SU-DHL-6 (cell line): Measurements from ENCODE around the gene PPP1R3D.
A peak's percentile ranks its signal among the peaks of the same experiment; 100 is the strongest.

Experiments used
- H2AFZ ChIP-seq: fragments of 200-600 bp; sonication (generic); 2 replicates; pipeline ENCODE4 v1.6.1; 2014; ENCODE audit warnings: low read depth, mild to moderate bottlenecking, moderate library complexity, mixed read lengths, antibody characterized with exemption, low read length; ENCODE audit not compliant: severe bottlenecking
- H3F3A ChIP-seq: fragments of 200-600 bp; shearing (Covaris generic); 2 replicates; pipeline ENCODE4 v1.6.0; 2016; ENCODE audit warnings: antibody characterized with exemption, mild to moderate bottlenecking; ENCODE audit not compliant: insufficient read depth
- H3K27ac ChIP-seq: fragments of 200-600 bp; sonication (generic); 2 replicates; pipeline ENCODE4 v1.5.1; 2016; ENCODE audit warnings: low read depth, mild to moderate bottlenecking, low read length, moderate library complexity, mixed read lengths
- H3K27me3 ChIP-seq: fragments of 200-600 bp; sonication (generic), shearing (Covaris generic); 2 replicates; pipeline ENCODE4 v1.6.0; 2014; ENCODE audit warnings: mild to moderate bottlenecking, low read length
- H3K36me3 ChIP-seq: fragments of 200-600 bp; sonication (generic); 2 replicates; pipeline ENCODE4 v1.6.1; 2014; ENCODE audit warnings: mild to moderate bottlenecking, low read length, mixed read lengths
- H3K4me2 ChIP-seq: fragments of 300-600, 200-600 bp; shearing (Covaris generic), sonication (generic); 2 replicates; pipeline ENCODE4 v1.6.0; 2014; ENCODE audit warnings: low read length, low read depth, mild to moderate bottlenecking; ENCODE audit not compliant: poor library complexity, severe bottlenecking
- H3K4me3 ChIP-seq: fragments of 200-600 bp; sonication (generic); 2 replicates; pipeline ENCODE4 v1.5.1; 2014; ENCODE audit warnings: antibody characterized with exemption, low read length, mild to moderate bottlenecking, mixed read lengths; ENCODE audit not compliant: insufficient read depth, poor library complexity, severe bottlenecking
- H3K79me2 ChIP-seq: fragments of 200-600 bp; sonication (generic); 2 replicates; pipeline ENCODE4 v1.6.1; 2014; ENCODE audit warnings: mild to moderate bottlenecking, low read length, moderate library complexity; ENCODE audit not compliant: insufficient read depth
- H3K9ac ChIP-seq: fragments of 200-600 bp; sonication (generic); 2 replicates; pipeline ENCODE4 v1.7.0; 2014; ENCODE audit warnings: mild to moderate bottlenecking, low read length
- H3K9me2 ChIP-seq: fragments of 200-600 bp; sonication (generic); replicated peaks from 2 replicates; pipeline ENCODE4 v1.6.1; 2014; ENCODE audit warnings: low read length; ENCODE audit not compliant: insufficient read depth
- H3K9me3 ChIP-seq: fragments of 200-600 bp; sonication (generic); 2 replicates; pipeline ENCODE4 v1.6.1; 2014; ENCODE audit warnings: low read length, mixed read lengths; ENCODE audit not compliant: insufficient read depth
- H4K20me1 ChIP-seq: fragments of 200-600 bp; sonication (generic); 2 replicates; pipeline ENCODE4 v1.6.1; 2014; ENCODE audit warnings: low read depth, mild to moderate bottlenecking, antibody characterized with exemption, low read length, moderate library complexity, mixed read lengths
- EZH2phosphoT487 ChIP-seq: fragments of 200-600 bp; sonication (generic), shearing (Covaris generic); conservative IDR thresholded peaks from 2 replicates; pipeline ENCODE4 v1.6.1; 2018; ENCODE audit warnings: mild to moderate bottlenecking, antibody characterized with exemption, low read length, moderate library complexity, mixed read lengths
- TF ChIP-seq, protein P1 (sequence below): fragments of 200-600 bp; sonication (generic); IDR thresholded peaks from one replicate; pipeline ENCODE4 v1.5.1; 2017; ENCODE audit warnings: antibody characterized with exemption, mild to moderate bottlenecking, low read length, moderate library complexity; ENCODE audit not compliant: insufficient read depth, poor library complexity, severe bottlenecking

Gene PPP1R3D, protein sequence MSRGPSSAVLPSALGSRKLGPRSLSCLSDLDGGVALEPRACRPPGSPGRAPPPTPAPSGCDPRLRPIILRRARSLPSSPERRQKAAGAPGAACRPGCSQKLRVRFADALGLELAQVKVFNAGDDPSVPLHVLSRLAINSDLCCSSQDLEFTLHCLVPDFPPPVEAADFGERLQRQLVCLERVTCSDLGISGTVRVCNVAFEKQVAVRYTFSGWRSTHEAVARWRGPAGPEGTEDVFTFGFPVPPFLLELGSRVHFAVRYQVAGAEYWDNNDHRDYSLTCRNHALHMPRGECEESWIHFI

DNA sequence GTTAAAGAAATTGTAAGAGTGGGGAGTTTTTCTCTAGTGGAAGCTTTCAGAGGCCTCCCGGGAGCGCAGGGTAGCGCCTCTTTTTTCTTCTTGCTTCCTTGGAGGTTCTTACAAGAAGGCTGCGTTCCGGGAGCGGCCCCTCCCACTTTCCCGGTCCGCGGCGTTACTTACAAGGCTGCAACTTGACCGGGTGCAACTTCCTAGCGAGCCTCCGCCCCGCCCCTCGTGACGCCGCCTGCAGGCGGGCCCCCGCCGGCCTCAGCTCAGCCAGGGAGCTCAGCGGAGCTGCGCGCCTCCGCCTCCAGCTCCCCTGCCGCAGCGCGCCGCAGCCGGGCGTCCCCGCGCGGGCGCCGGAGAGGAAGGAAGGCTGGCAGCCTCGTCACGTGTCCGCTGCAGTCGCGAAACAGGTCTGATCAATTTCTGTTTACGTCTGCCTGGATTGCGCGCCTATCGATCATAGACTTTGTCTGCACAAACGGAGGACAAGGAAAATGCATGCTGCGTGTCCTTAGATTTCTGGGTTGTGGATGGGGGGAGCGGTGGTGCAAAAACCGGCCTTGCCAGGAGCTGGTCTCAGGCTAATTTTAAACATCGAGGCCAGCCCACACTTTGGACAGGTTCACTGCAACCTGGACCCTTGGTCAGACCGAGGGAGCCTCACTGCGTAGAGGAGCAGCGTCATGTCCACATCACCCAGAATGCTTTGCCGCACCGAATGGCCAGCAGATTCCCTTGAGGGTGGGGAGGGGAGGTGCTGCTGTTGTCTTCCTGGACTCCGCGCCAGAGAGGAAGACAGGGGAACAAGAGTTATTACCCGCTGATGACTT, at the start of gene PPP1R3D, which contains the start of gene FAM217B:
Gene PPP1R3D, minus strand, starts transcription at position 177 of the 827 bp plus-strand sequence. CDS start 374 bp downstream, outside the sequence.
Gene FAM217B, plus strand, starts transcription at position 261 of the 827 bp plus-strand sequence. CDS start 3,555 bp downstream, outside the sequence.
- Histone ChIP-seq H3F3A (peaks cover 23% of the 10 kb centered on the region), H3K9ac (peak within 1 kb of the TSS; percentile 77), H3K4me3 (peak within 1 kb of the TSS; percentile 65), H3K9me2 (no peaks in the 10 kb centered on the region), H3K27me3 (no peaks in the 10 kb centered on the region), H3K79me2 (peaks cover 15% of the 10 kb centered on the region), H3K9me3 (no peaks in the 10 kb centered on the region), H3K36me3 (peaks cover 22% of the 10 kb centered on the region), H3K4me2 (peak within 1 kb of the TSS; percentile 76), H4K20me1 (no peaks in the 10 kb centered on the region), H2AFZ (peak within 1 kb of the TSS; percentile 99), H3K27ac (peak within 1 kb of the TSS; percentile 74)
- TF ChIP-seq, protein P1, sequence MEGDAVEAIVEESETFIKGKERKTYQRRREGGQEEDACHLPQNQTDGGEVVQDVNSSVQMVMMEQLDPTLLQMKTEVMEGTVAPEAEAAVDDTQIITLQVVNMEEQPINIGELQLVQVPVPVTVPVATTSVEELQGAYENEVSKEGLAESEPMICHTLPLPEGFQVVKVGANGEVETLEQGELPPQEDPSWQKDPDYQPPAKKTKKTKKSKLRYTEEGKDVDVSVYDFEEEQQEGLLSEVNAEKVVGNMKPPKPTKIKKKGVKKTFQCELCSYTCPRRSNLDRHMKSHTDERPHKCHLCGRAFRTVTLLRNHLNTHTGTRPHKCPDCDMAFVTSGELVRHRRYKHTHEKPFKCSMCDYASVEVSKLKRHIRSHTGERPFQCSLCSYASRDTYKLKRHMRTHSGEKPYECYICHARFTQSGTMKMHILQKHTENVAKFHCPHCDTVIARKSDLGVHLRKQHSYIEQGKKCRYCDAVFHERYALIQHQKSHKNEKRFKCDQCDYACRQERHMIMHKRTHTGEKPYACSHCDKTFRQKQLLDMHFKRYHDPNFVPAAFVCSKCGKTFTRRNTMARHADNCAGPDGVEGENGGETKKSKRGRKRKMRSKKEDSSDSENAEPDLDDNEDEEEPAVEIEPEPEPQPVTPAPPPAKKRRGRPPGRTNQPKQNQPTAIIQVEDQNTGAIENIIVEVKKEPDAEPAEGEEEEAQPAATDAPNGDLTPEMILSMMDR = no peak
- TF ChIP-seq EZH2phosphoT487 = no peak

DNA sequence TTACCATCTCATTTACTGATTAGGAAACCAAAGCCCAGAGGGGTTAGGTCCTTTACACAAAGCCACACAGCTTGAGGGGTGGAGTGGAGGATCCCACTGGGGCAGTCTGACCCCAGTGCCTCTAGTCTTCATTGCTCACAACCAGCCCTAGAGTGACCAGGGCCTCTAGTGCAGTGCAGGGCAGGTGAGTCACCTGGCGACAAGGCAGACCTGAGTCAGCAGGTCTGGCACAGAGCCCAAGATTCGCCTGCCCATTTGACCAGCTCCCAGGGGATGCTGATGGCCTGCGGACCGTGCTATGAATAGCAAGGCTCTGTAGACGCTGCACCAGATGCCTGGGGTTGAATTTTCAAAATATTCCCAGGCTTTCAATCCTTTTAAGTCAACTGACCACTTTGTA, 48.0 kb upstream of the PPP1R3D start:
- no peak overlapping the region for H3K27ac ChIP-seq
- no peak for TF ChIP-seq EZH2phosphoT487
- TF ChIP-seq, protein P1 = no peak
- no peak overlapping the region for H2AFZ ChIP-seq
- no peaks in the 10 kb centered on the region for H4K20me1 ChIP-seq
- no peaks in the 10 kb centered on the region for H3K79me2 ChIP-seq
- no peaks in the 10 kb centered on the region for H3K36me3 ChIP-seq
- no peaks in the 10 kb centered on the region for H3K9me3 ChIP-seq
- H3K4me2 ChIP-seq = no peak overlapping the region
- no peak overlapping the region for H3K9ac ChIP-seq
- H3K9me2 ChIP-seq = no peaks in the 10 kb centered on the region
- no peak overlapping the region for H3K4me3 ChIP-seq
- H3K27me3 ChIP-seq = no peaks in the 10 kb centered on the region
- no peaks in the 10 kb centered on the region for H3F3A ChIP-seq

DNA sequence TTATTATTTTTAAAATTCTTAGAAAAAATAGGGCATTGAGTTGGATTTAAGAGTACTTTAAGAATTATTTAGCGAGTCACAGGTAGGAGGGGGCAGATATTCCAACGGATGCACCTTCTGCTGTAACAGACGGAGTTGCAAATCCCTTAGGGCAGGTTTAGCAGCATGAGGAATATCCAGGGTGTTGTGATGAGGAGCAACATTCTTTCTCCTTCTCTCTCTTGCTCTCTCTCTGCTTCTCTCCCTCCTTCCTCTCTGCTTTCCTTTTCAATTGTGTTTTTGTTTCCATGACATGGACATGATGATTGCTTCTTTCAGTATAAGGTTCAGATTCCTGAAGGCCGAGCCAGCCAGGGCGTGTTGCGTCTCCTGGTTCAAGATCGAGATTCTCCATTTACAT, 47.0 kb upstream of the PPP1R3D start:
- Histone ChIP-seq H3K36me3 (no peaks in the 10 kb centered on the region), H3K4me2 (no peak overlapping the region), H3K79me2 (no peaks in the 10 kb centered on the region), H3K4me3 (no peak overlapping the region), H3K9ac (no peak overlapping the region), H2AFZ (no peak overlapping the region), H3K9me3 (no peaks in the 10 kb centered on the region), H3K27me3 (no peaks in the 10 kb centered on the region), H3F3A (no peaks in the 10 kb centered on the region), H4K20me1 (no peaks in the 10 kb centered on the region), H3K27ac (no peak overlapping the region), H3K9me2 (no peaks in the 10 kb centered on the region)
- no peak for TF ChIP-seq EZH2phosphoT487
- TF ChIP-seq, protein P1 = no peak
